Epithelial cell of esophagus (primary cell): ENCODE results near the gene FBLN5.

Source experiments
- DNase-seq: peaks from one replicate; pipeline ENCODE4 v3.0.0; 2010; ENCODE audit warnings: low read depth
- H3K4me3 ChIP-seq: 2 replicates; pipeline ENCODE4 v1.5.1; 2011; ENCODE audit warnings: mild to moderate bottlenecking, low read length, control low read depth
- CTCF ChIP-seq: IDR thresholded peaks from 2 replicates; pipeline ENCODE4 v1.5.1; 2011; ENCODE audit warnings: low read depth, mild to moderate bottlenecking, low read length, control low read depth, inconsistent platforms; ENCODE audit not compliant: insufficient read depth; ENCODE audit errors: missing control alignments

The FBLN5 gene

DNA sequence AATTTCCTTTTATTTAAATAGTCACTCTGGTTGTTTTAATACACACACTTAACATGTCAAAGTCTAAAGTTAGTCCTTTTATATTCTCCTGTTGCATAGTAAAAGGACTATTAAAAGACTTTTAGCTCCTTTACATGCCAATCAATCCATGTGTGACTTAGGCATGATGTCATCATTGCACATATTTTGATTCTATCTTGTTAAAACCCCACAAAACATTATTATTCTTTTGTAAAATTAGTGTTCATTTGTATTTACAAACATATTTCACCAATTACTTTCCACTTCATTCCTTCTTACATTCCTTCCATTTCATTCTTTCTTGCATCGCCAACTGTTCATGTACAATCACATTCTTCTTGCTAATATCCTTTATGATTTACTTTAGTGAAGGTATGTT, 119.7 kb downstream of the FBLN5 start:
- H3K4me3 ChIP-seq = no peak overlapping the region
- no peak for DNase-seq
- no peak for TF ChIP-seq CTCF
